GM23338 (cell line): ENCODE measurements around the gene HACD1. TPM values are rescaled to one million over a fixed set of nuclear protein-coding genes. Genes with fewer than 3 reads are reported as not detected.

Experiments used
- ATAC-seq: fragments of 200-7000 bp; cut with Tn5 transposase; 3 replicates; pipeline ENCODE4 v1.9.1; 2020
- DNase-seq: peaks from one replicate; pipeline ENCODE4 v3.0.0-alpha.2; 2015; ENCODE audit warnings: low spot score
- H2AFZ ChIP-seq: fragments of 200-600 bp; sonication (generic); 2 replicates; pipeline ENCODE4 v1.8.0; 2016; ENCODE audit warnings: antibody characterized with exemption, mild to moderate bottlenecking, moderate library complexity
- H3F3A ChIP-seq: fragments of 200-600 bp; sonication (generic); replicated peaks from 2 replicates; pipeline ENCODE4 v1.8.0; 2017; ENCODE audit warnings: antibody characterized with exemption, mixed run types, low read depth
- H3K27ac ChIP-seq: fragments of 200-600 bp; sonication (generic); 2 replicates; pipeline ENCODE4 v1.6.1; 2016; ENCODE audit warnings: low read depth
- H3K27me3 ChIP-seq: fragments of 200-600 bp; sonication (generic); 2 replicates; pipeline ENCODE4 v1.8.0; 2016; ENCODE audit warnings: mild to moderate bottlenecking, mixed run types, moderate library complexity; ENCODE audit not compliant: insufficient read depth
- H3K36me3 ChIP-seq: fragments of 200-600 bp; sonication (generic); 2 replicates; pipeline ENCODE4 v1.8.0; 2016; ENCODE audit warnings: mild to moderate bottlenecking; ENCODE audit not compliant: insufficient read depth
- H3K4me1 ChIP-seq: fragments of 200-600 bp; sonication (generic); 2 replicates; pipeline ENCODE4 v1.8.0; 2016; ENCODE audit warnings: mild to moderate bottlenecking, moderate library complexity; ENCODE audit not compliant: insufficient read depth
- H3K4me2 ChIP-seq: fragments of 200-600 bp; sonication (generic); 2 replicates; pipeline ENCODE4 v1.7.1; 2017; ENCODE audit warnings: mixed run types
- H3K4me3 ChIP-seq: fragments of 200-600 bp; sonication (generic); 2 replicates; pipeline ENCODE4 v1.6.1; 2016; ENCODE audit warnings: mixed run types
- H3K79me2 ChIP-seq: fragments of 200-600 bp; sonication (generic); replicated peaks from 2 replicates; pipeline ENCODE4 v1.8.0; 2017; ENCODE audit warnings: mild to moderate bottlenecking; ENCODE audit not compliant: insufficient read depth
- H3K9me2 ChIP-seq: fragments of 200-600 bp; sonication (generic); 2 replicates; pipeline ENCODE4 v1.8.0; 2017; ENCODE audit not compliant: insufficient read depth
- H4K20me1 ChIP-seq: fragments of 200-600 bp; sonication (generic); replicated peaks from 2 replicates; pipeline ENCODE4 v1.8.0; 2017; ENCODE audit warnings: mild to moderate bottlenecking; ENCODE audit not compliant: insufficient read depth
- H3K27ac Mint-ChIP-seq: 2 replicates; pipeline ENCODE4 v1.8.0; 2020; ENCODE audit warnings: inconsistent platforms, mild to moderate bottlenecking, moderate library complexity, mixed read lengths
- H3K27me3 Mint-ChIP-seq: 3 replicates; pipeline ENCODE4 v1.8.0; 2022; ENCODE audit warnings: low read depth, mild to moderate bottlenecking, moderate library complexity, mixed read lengths, inconsistent platforms; ENCODE audit not compliant: insufficient read depth, poor library complexity
- H3K36me3 Mint-ChIP-seq: 3 replicates; pipeline ENCODE4 v1.8.0; 2021; ENCODE audit warnings: low read depth, mild to moderate bottlenecking, inconsistent platforms, moderate library complexity, mixed read lengths
- H3K4me1 Mint-ChIP-seq: 3 replicates; pipeline ENCODE4 v1.8.0; 2020; ENCODE audit warnings: mild to moderate bottlenecking, inconsistent platforms, mixed read lengths
- H3K4me3 Mint-ChIP-seq: 3 replicates; pipeline ENCODE4 v1.8.0; 2021; ENCODE audit warnings: moderate library complexity, mild to moderate bottlenecking, inconsistent platforms, mixed read lengths
- H3K9me3 Mint-ChIP-seq: 3 replicates; pipeline ENCODE4 v1.8.0; 2020; ENCODE audit warnings: moderate library complexity, mild to moderate bottlenecking, inconsistent platforms, mixed read lengths
- CREB1 ChIP-seq: fragments of 250-450 bp; sonication (Bioruptor Pico); IDR thresholded peaks from 2 replicates; pipeline ENCODE4 v1.5.0; 2020; ENCODE audit warnings: low read depth, mild to moderate bottlenecking, moderate library complexity
- EZH2 ChIP-seq: fragments of 200-600 bp; sonication (generic); IDR thresholded peaks from one replicate; pipeline ENCODE4 v1.8.0; 2017; ENCODE audit warnings: antibody characterized with exemption, mild to moderate bottlenecking, low read depth; ENCODE audit not compliant: unreplicated experiment
- EZH2phosphoT487 ChIP-seq: fragments of 200-600 bp; sonication (generic); IDR thresholded peaks from one replicate; pipeline ENCODE4 v1.8.1; 2018; ENCODE audit warnings: antibody characterized with exemption; ENCODE audit not compliant: unreplicated experiment
- JUNB ChIP-seq: IDR thresholded peaks from one replicate; pipeline ENCODE4 v1.6.1; 2016; ENCODE audit warnings: antibody characterized with exemption; ENCODE audit not compliant: unreplicated experiment
- NANOG ChIP-seq: IDR thresholded peaks from 2 replicates; pipeline ENCODE4 v1.6.1; 2016; ENCODE audit warnings: antibody characterized with exemption, borderline replicate concordance
- POLR2AphosphoS5 ChIP-seq: IDR thresholded peaks from 2 replicates; pipeline ENCODE4 v1.6.1; 2016; ENCODE audit warnings: antibody characterized with exemption, low read depth
- STAT1 ChIP-seq: IDR thresholded peaks from one replicate; pipeline ENCODE4 v1.6.1; 2016; ENCODE audit warnings: antibody characterized with exemption; ENCODE audit not compliant: unreplicated experiment
- ZNF114 ChIP-seq: fragments of 250-450 bp; sonication (Bioruptor Pico); IDR thresholded peaks from 2 replicates; pipeline ENCODE4 v1.5.0; 2020; ENCODE audit warnings: mild to moderate bottlenecking, moderate library complexity
- ZNF331 ChIP-seq: fragments of 250-450 bp; sonication (Bioruptor Pico); IDR thresholded peaks from 2 replicates; pipeline ENCODE4 v1.5.0; 2020; ENCODE audit warnings: low read depth, mild to moderate bottlenecking, moderate library complexity
- ZNF462 ChIP-seq: fragments of 250-450 bp; sonication (Bioruptor Pico); IDR thresholded peaks from 2 replicates; pipeline ENCODE4 v1.5.0; 2020; ENCODE audit warnings: mild to moderate bottlenecking, moderate library complexity
- polyA plus RNA-seq: library from polyadenylated mRNA; unstranded; fragments of >200 nt; fragmentation: Nextera tagmentation; extraction: Ambion mirVana; gene quantifications from 2 replicates; pipeline ENCODE4 v1.2.1, GENCODE V29; 2016
- total RNA-seq: library from RNA; depleted of rRNA; stranded (reverse); fragments of >200 nt; shearing (Covaris generic); gene quantifications from 2 replicates; pipeline ENCODE4 v1.2.3, GENCODE V29; 2014
- TF ChIP-seq, protein P1 (sequence below): IDR thresholded peaks from one replicate; pipeline ENCODE4 v1.6.1; 2018; ENCODE audit warnings: antibody characterized with exemption; ENCODE audit not compliant: unreplicated experiment
- TF ChIP-seq, protein P2 (sequence below), 2 experiments: fragments of 200-600 bp in 1 of 2; sonication (generic) in 1 of 2; conservative IDR thresholded peaks; 2 replicates each; pipeline versions ENCODE4 v1.5.1 to v1.6.1; 2016 to 2017; ENCODE audit warnings: antibody characterized with exemption in 2 of 2, low read depth in 2 of 2, mild to moderate bottlenecking in 2 of 2, moderate library complexity in 1 of 2
- TF ChIP-seq, protein P3 (sequence below): IDR thresholded peaks from 2 replicates; pipeline ENCODE4 v1.6.1; 2016; ENCODE audit warnings: antibody characterized with exemption

Gene HACD1
- total and polyA plus RNA-seq, 2 experiments from 2014 or later, result 32.2 to 66.2 TPM

DNA sequence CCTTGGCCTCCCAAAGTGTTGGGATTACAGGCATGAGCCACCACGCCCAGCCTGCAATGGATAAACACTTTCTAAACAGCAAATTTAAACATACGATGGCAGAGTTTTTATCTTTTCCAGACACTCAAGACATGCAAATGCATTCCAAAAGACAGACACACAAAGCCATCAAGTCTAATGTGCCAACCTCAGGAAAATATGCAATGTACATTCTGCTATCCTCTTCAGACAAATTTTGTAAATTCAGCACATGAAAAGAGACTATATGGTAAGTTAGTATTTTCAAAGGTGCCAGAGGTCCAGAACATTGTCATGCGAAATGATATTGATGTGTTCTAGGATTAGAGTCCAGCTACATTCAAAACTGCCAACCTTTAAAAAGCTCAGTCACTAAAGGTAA lies 19.8 kb downstream of the HACD1 start:
- Mint-ChIP-seq H3K36me3 (0 out of 3 replicates have a peak, but pooled peaks cover 3% of the 10 kb centered on the region), H3K9me3 (no peaks in the 10 kb centered on the region; the same call in 2 of the 3 replicates), H3K27ac (no peak overlapping the region), H3K4me1 (no peaks in the 10 kb centered on the region), H3K4me3 (no peak overlapping the region), H3K27me3 (no peaks in the 10 kb centered on the region)
- TF ChIP-seq JUNB (no peak), ZNF331 (CRISPR knock-in tag) (no peak), CREB1 (CRISPR knock-in tag) (no peak), STAT1 (no peak), ZNF114 (no peak), EZH2 (no peak), NANOG (no peak), EZH2phosphoT487 (no peak), ZNF462 (CRISPR knock-in tag) (no peak), POLR2AphosphoS5 (no peak)
- TF ChIP-seq, protein P1, sequence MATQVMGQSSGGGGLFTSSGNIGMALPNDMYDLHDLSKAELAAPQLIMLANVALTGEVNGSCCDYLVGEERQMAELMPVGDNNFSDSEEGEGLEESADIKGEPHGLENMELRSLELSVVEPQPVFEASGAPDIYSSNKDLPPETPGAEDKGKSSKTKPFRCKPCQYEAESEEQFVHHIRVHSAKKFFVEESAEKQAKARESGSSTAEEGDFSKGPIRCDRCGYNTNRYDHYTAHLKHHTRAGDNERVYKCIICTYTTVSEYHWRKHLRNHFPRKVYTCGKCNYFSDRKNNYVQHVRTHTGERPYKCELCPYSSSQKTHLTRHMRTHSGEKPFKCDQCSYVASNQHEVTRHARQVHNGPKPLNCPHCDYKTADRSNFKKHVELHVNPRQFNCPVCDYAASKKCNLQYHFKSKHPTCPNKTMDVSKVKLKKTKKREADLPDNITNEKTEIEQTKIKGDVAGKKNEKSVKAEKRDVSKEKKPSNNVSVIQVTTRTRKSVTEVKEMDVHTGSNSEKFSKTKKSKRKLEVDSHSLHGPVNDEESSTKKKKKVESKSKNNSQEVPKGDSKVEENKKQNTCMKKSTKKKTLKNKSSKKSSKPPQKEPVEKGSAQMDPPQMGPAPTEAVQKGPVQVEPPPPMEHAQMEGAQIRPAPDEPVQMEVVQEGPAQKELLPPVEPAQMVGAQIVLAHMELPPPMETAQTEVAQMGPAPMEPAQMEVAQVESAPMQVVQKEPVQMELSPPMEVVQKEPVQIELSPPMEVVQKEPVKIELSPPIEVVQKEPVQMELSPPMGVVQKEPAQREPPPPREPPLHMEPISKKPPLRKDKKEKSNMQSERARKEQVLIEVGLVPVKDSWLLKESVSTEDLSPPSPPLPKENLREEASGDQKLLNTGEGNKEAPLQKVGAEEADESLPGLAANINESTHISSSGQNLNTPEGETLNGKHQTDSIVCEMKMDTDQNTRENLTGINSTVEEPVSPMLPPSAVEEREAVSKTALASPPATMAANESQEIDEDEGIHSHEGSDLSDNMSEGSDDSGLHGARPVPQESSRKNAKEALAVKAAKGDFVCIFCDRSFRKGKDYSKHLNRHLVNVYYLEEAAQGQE, result no peak
- TF ChIP-seq, protein P2, sequence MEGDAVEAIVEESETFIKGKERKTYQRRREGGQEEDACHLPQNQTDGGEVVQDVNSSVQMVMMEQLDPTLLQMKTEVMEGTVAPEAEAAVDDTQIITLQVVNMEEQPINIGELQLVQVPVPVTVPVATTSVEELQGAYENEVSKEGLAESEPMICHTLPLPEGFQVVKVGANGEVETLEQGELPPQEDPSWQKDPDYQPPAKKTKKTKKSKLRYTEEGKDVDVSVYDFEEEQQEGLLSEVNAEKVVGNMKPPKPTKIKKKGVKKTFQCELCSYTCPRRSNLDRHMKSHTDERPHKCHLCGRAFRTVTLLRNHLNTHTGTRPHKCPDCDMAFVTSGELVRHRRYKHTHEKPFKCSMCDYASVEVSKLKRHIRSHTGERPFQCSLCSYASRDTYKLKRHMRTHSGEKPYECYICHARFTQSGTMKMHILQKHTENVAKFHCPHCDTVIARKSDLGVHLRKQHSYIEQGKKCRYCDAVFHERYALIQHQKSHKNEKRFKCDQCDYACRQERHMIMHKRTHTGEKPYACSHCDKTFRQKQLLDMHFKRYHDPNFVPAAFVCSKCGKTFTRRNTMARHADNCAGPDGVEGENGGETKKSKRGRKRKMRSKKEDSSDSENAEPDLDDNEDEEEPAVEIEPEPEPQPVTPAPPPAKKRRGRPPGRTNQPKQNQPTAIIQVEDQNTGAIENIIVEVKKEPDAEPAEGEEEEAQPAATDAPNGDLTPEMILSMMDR (conservative IDR thresholded peaks at IDR 0.05; ENCODE audit: low read depth in 2 of 2), result no peak
- TF ChIP-seq, protein P3, sequence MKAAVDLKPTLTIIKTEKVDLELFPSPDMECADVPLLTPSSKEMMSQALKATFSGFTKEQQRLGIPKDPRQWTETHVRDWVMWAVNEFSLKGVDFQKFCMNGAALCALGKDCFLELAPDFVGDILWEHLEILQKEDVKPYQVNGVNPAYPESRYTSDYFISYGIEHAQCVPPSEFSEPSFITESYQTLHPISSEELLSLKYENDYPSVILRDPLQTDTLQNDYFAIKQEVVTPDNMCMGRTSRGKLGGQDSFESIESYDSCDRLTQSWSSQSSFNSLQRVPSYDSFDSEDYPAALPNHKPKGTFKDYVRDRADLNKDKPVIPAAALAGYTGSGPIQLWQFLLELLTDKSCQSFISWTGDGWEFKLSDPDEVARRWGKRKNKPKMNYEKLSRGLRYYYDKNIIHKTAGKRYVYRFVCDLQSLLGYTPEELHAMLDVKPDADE, result no peak
- H3K36me3 ChIP-seq, result peaks cover 7% of the 10 kb centered on the region; the same call in 1 of the 2 replicates
- H3K4me2 ChIP-seq, result no peak overlapping the region
- H3K27ac ChIP-seq, result no peak overlapping the region
- ATAC-seq, result no peak
- no peaks in the 10 kb centered on the region for H3K79me2 ChIP-seq
- H3K4me3 ChIP-seq, result no peak overlapping the region
- H3K9me2 ChIP-seq, result no peaks in the 10 kb centered on the region
- no peaks in the 10 kb centered on the region for H4K20me1 ChIP-seq
- H3K4me1 ChIP-seq, result no peaks in the 10 kb centered on the region
- no peaks in the 10 kb centered on the region for H3K27me3 ChIP-seq
- H2AFZ ChIP-seq, result no peak overlapping the region
- DNase-seq, result no peak
- no peaks in the 10 kb centered on the region for H3F3A ChIP-seq
